PC-3 (cell line): ENCODE results near the gene AGPS. TPM values are rescaled to one million over a fixed set of nuclear protein-coding genes. Genes with fewer than 3 reads are reported as not detected.
"Not testable (repeated sequence)": the region's sequence is repeated elsewhere in the genome, so short reads cannot be mapped to it uniquely, and the experiment has no call there.

ENCODE experiments used
- ATAC-seq: fragments of 200-7000 bp; cut with Tn5 transposase; 2 replicates; pipeline ENCODE4 v1.9.1; 2020; ENCODE audit warnings: mild to moderate bottlenecking, moderate library complexity
- BruUV-seq: library from RNA; stranded (reverse); fragments of 400-500 nt; replicated peaks from 2 replicates; lab custom pipeline; 2021; lab: Mats Ljungman, UMichigan
- CTCF ChIA-PET: fragments of 300-600 bp; sonication (Branson Sonifier 250); formaldehyde crosslinking; loops from one replicate; lab custom pipeline; 2022; ENCODE audit warnings: antibody characterized with exemption; lab: Charles Lee
- POLR2A ChIA-PET: fragments of 300-600 bp; sonication (Branson Sonifier 250); formaldehyde crosslinking; loops from one replicate; lab custom pipeline; 2022; ENCODE audit warnings: antibody characterized with exemption; ENCODE audit not compliant: unreplicated experiment; lab: Charles Lee
- DNase-seq: peaks from one replicate; pipeline ENCODE4 v3.0.0-alpha.2; 2015
- H2AFZ ChIP-seq: fragments of 300-600 bp; sonication (generic); 2 replicates; pipeline ENCODE4 v1.6.0; 2016; ENCODE audit warnings: antibody characterized with exemption, low read length
- H3F3A ChIP-seq: fragments of 300-600 bp; sonication (generic); one replicate; pipeline ENCODE4 v1.6.0; 2017; ENCODE audit warnings: antibody characterized with exemption, low read length, control low read depth, mild to moderate bottlenecking; ENCODE audit not compliant: unreplicated experiment
- H3K27ac ChIP-seq: fragments of 300-600 bp; sonication (generic); 2 replicates; pipeline ENCODE4 v1.5.1; 2016; ENCODE audit warnings: mild to moderate bottlenecking, low read length
- H3K27me3 ChIP-seq: fragments of 300-600 bp; sonication (generic); 2 replicates; pipeline ENCODE4 v1.6.1; 2016; ENCODE audit warnings: low read length, mixed read lengths
- H3K36me3 ChIP-seq: fragments of 300-600 bp; sonication (generic); 2 replicates; pipeline ENCODE4 v1.6.1; 2016; ENCODE audit warnings: low read depth, mixed run types, low read length, mixed read lengths
- H3K4me1 ChIP-seq: fragments of 300-600 bp; sonication (generic); 2 replicates; pipeline ENCODE4 v1.5.1; 2016; ENCODE audit warnings: low read length; ENCODE audit not compliant: insufficient read depth
- H3K4me2 ChIP-seq: fragments of 300-600 bp; sonication (generic); 2 replicates; pipeline ENCODE4 v1.6.0; 2016; ENCODE audit warnings: low read length
- H3K4me3 ChIP-seq: fragments of 300-600 bp; sonication (generic); 2 replicates; pipeline ENCODE4 v1.5.1; 2016; ENCODE audit warnings: mild to moderate bottlenecking, low read length, mixed read lengths
- H3K79me2 ChIP-seq: fragments of 300-600 bp; sonication (generic); 2 replicates; pipeline ENCODE4 v1.6.1; 2017; ENCODE audit warnings: low read length, mixed read lengths
- H3K9ac ChIP-seq: fragments of 300-600 bp; sonication (generic); 2 replicates; pipeline ENCODE4 v1.6.0; 2016; ENCODE audit warnings: mild to moderate bottlenecking, low read length
- H3K9me2 ChIP-seq: fragments of 300-600 bp; sonication (generic); replicated peaks from 2 replicates; pipeline ENCODE4 v1.6.1; 2016; ENCODE audit warnings: mixed run types, low read length, mixed read lengths
- H3K9me3 ChIP-seq: fragments of 300-600 bp; sonication (generic); 2 replicates; pipeline ENCODE4 v1.6.1; 2016; ENCODE audit warnings: low read length, mixed read lengths
- H4K20me1 ChIP-seq: fragments of 300-600 bp; sonication (generic); 2 replicates; pipeline ENCODE4 v1.6.1; 2016; ENCODE audit warnings: low read length, mixed read lengths
- EZH2 ChIP-seq: fragments of 300-600 bp; sonication (generic); IDR thresholded peaks from one replicate; pipeline ENCODE4 v1.6.1; 2017; ENCODE audit warnings: antibody characterized with exemption, mild to moderate bottlenecking, low read length; ENCODE audit not compliant: unreplicated experiment
- EZH2phosphoT487 ChIP-seq: fragments of 300-600 bp; sonication (generic); IDR thresholded peaks from 2 replicates; pipeline ENCODE4 v1.6.1; 2018; ENCODE audit warnings: mild to moderate bottlenecking, antibody characterized with exemption, low read length, borderline replicate concordance
- intact Hi-C: fragments of 100-400 bp; cut with micrococcal nuclease; formaldehyde crosslinking; loops from 2 replicates; pipeline ENCODE4 v1.9.0; 2023
- total RNA-seq: library from RNA; depleted of rRNA; stranded (reverse); fragments of >200 nt; gene quantifications from 2 replicates; pipeline ENCODE4 v1.2.3, GENCODE V29; 2014
- TF ChIP-seq, protein P1 (sequence below): fragments of 300-600 bp; sonication (generic); conservative IDR thresholded peaks from 2 replicates; pipeline ENCODE4 v1.5.1; 2017; ENCODE audit warnings: antibody characterized with exemption, low read depth, mild to moderate bottlenecking, low read length

Gene AGPS
- total RNA-seq, 1 experiment from 2014 or later: 147 TPM

DNA sequence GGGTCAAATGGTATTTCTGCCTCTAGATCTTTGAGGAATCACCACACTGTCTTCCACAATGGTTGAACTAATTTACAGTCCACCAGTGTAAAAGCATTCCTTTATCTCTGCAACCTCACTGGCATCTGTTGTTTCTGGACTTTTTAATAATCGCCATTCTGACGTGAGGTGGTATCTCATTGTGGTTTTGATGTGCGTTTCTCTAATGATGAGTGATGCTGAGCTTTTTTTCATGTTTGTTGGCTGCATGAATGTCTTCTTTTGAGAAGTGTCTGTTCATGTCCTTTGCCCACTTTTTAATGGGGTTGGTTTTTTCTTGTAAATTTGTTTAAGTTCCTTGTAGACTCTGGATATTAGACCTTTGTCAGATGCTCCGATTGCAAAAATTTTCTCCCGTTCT is 32.0 kb downstream of the AGPS start:
- H3K79me2 ChIP-seq: peaks cover 59% of the 10 kb centered on the region
- H3K9me2 ChIP-seq, CTCF ChIA-PET, H3K27me3 ChIP-seq, H3K9ac ChIP-seq, H3K36me3 ChIP-seq, H3K4me3 ChIP-seq, H3K9me3 ChIP-seq, H2AFZ ChIP-seq, ATAC-seq, DNase-seq, BruUV-seq, H4K20me1 ChIP-seq, H3K27ac ChIP-seq, H3K4me1 ChIP-seq, H3K4me2 ChIP-seq, intact Hi-C loops, H3F3A ChIP-seq, POLR2A ChIA-PET: not testable (repeated sequence)

DNA sequence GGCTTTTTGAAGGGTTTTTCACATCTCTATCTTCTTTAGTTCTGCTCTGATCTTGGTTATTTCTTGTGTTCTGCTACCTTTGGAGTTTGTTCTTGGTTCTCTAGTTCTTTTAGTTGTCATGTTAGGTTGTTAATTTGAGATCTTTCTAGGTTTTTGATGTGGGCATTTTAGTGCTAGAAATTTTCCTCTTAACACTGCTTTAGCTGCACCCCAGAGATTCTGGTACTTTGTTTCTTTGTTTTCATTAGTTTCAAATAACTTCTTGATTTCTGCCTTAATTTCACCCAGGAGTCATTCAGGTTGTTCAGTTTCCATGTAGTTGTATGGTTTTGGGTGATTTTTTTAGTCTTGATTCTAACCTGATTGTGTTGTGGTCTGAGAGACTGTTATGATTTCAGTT is 34.7 kb downstream of the AGPS start:
- Histone ChIP-seq H4K20me1 (no peaks in the 10 kb centered on the region), H3K4me2 (no peak overlapping the region), H3K27me3 (no peaks in the 10 kb centered on the region), H2AFZ (no peak overlapping the region), H3K4me3 (no peak overlapping the region), H3K4me1 (no peaks in the 10 kb centered on the region), H3F3A (no peaks in the 10 kb centered on the region), H3K9me3 (no peaks in the 10 kb centered on the region), H3K9me2 (no peaks in the 10 kb centered on the region), H3K27ac (no peak overlapping the region), H3K79me2 (peaks cover 77% of the 10 kb centered on the region), H3K36me3 (peaks cover 24% of the 10 kb centered on the region), H3K9ac (no peak overlapping the region)
- no peak for DNase-seq
- no peak for ATAC-seq
- no peak for TF ChIP-seq EZH2
- TF ChIP-seq, protein P1, sequence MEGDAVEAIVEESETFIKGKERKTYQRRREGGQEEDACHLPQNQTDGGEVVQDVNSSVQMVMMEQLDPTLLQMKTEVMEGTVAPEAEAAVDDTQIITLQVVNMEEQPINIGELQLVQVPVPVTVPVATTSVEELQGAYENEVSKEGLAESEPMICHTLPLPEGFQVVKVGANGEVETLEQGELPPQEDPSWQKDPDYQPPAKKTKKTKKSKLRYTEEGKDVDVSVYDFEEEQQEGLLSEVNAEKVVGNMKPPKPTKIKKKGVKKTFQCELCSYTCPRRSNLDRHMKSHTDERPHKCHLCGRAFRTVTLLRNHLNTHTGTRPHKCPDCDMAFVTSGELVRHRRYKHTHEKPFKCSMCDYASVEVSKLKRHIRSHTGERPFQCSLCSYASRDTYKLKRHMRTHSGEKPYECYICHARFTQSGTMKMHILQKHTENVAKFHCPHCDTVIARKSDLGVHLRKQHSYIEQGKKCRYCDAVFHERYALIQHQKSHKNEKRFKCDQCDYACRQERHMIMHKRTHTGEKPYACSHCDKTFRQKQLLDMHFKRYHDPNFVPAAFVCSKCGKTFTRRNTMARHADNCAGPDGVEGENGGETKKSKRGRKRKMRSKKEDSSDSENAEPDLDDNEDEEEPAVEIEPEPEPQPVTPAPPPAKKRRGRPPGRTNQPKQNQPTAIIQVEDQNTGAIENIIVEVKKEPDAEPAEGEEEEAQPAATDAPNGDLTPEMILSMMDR: no peak
- ChIA-PET POLR2A (no interaction called here), CTCF (no interaction called here)
- intact Hi-C loops: no loop called here
- BruUV-seq: no TSS peak

DNA sequence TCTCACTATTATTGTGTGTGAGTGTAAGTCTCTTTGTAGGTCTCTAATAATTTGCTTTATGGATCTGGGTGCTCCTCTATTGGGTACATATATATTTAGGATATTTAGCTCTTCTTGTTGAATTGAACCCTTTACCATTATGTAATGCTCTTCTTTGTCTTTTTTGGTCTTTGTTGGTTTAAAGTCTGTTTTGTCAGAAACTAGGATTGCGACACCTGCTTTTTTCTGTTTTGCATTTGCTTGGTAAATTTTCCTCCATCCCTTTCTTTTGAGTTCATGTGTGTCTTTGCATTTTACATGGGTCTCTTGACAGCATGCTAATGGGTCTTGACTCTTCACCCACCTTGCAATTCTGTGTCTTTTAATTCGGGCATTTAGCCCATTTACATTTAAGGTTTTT is 35.4 kb downstream of the AGPS start:
- H3K4me2 ChIP-seq, ATAC-seq, H3K27me3 ChIP-seq, H3K27ac ChIP-seq, H3F3A ChIP-seq, H3K4me3 ChIP-seq, BruUV-seq, H3K4me1 ChIP-seq, intact Hi-C loops, POLR2A ChIA-PET, H3K9ac ChIP-seq, H2AFZ ChIP-seq, H4K20me1 ChIP-seq, DNase-seq, H3K9me3 ChIP-seq, CTCF ChIA-PET, H3K9me2 ChIP-seq: not testable (repeated sequence)
- H3K79me2 ChIP-seq: peaks cover 77% of the 10 kb centered on the region
- H3K36me3 ChIP-seq: peaks cover 29% of the 10 kb centered on the region

DNA sequence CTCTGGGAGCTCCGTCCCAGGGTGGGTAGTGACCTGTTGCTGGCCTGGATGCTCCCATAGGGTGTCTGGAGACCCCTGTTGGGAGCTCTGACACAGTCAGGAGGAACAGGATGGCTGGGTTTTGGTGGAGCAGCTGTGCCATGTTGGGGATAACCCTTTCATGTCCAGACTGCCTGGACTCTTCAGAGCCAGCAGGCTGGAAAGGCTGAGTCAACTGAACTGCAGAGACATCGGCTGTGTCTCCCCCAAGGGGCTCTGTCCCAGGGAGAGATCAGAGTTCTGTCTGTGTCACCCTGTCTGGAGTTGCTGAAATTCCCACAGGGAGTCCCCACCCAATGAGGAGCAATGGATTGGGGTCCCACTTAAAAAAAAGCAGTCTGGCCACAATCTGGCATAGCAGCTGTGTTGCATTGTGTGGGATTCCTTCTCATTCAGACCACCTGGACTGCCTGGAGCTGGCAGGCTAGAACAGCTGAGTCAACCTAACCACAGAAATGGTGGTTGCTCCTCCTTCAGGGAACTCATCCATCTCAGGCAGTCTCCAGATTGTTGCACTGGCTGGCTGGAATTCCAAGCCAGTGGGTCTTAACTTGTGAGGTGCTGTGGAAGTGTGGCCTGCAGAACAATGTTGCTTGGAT is 37.2 kb downstream of the AGPS start:
- Histone ChIP-seq H3F3A (no peaks in the 10 kb centered on the region), H3K9ac (no peak overlapping the region), H2AFZ (no peak overlapping the region), H4K20me1 (no peaks in the 10 kb centered on the region), H3K4me3 (no peak overlapping the region), H3K9me3 (0 out of 2 replicates have a peak, but pooled peaks cover 4% of the 10 kb centered on the region), H3K4me1 (no peaks in the 10 kb centered on the region), H3K27ac (no peak overlapping the region), H3K79me2 (peaks cover 71% of the 10 kb centered on the region), H3K36me3 (peaks cover 38% of the 10 kb centered on the region), H3K4me2 (no peak overlapping the region), H3K27me3 (no peaks in the 10 kb centered on the region), H3K9me2 (no peaks in the 10 kb centered on the region)
- ATAC-seq: no peak
- POLR2A ChIA-PET: no interaction called here
- CTCF ChIA-PET: interaction anchor here (0.6 kb wide), 1 partner anchor 343 kb away, joined by 4 read pairs; no protein-coding TSS in a partner anchor
- intact Hi-C loops: no loop called here
- DNase-seq: no peak
- TF ChIP-seq EZH2: no peak
- TF ChIP-seq, protein P1: no peak
- no peak for TF ChIP-seq EZH2phosphoT487
- BruUV-seq: no TSS peak
